WTC11 (cell line): ENCODE data around the gene ZMIZ2. TPM values are rescaled to one million over a fixed set of nuclear protein-coding genes. Genes with fewer than 3 reads are reported as not detected.

ENCODE experiments used
- ATAC-seq: fragments of 200-7000 bp; cut with Tn5 transposase; 2 replicates; pipeline ENCODE4 v1.10.0; 2021; ENCODE audit warnings: mild to moderate bottlenecking, moderate library complexity
- CTCF ChIA-PET: fragments of 300-600 bp; sonication (Branson Sonifier 250); formaldehyde crosslinking; loops from one replicate; lab custom pipeline; 2021; ENCODE audit warnings: antibody characterized with exemption; lab: Charles Lee
- POLR2A ChIA-PET: fragments of 350-600 bp; sonication (Branson Sonifier 250); formaldehyde crosslinking; loops from one replicate; lab custom pipeline; 2021; ENCODE audit warnings: antibody characterized with exemption; lab: Charles Lee
- DNase-seq: peaks from one replicate; pipeline ENCODE4 v3.0.0; 2021; ENCODE audit warnings: low spot score
- H3K27ac Mint-ChIP-seq: 2 replicates; pipeline ENCODE4 v1.8.0; 2021; ENCODE audit warnings: mixed read lengths
- H3K27me3 Mint-ChIP-seq: 2 replicates; pipeline ENCODE4 v1.8.0; 2021; ENCODE audit warnings: low read depth, mild to moderate bottlenecking, moderate library complexity, mixed read lengths
- H3K36me3 Mint-ChIP-seq: 2 replicates; pipeline ENCODE4 v1.8.0; 2021; ENCODE audit warnings: mixed read lengths
- H3K4me1 Mint-ChIP-seq: 2 replicates; pipeline ENCODE4 v1.8.0; 2022; ENCODE audit warnings: mixed read lengths
- H3K4me3 Mint-ChIP-seq: 2 replicates; pipeline ENCODE4 v1.8.0; 2021; ENCODE audit warnings: mild to moderate bottlenecking, moderate library complexity, mixed read lengths
- H3K9me3 Mint-ChIP-seq: 2 replicates; pipeline ENCODE4 v1.8.0; 2021; ENCODE audit warnings: mixed read lengths
- ARID4B ChIP-seq: sonication (generic); formaldehyde crosslinking; IDR thresholded peaks from 2 replicates; pipeline ENCODE4 v1.8.0; 2023; ENCODE audit warnings: missing genetic modification reagents, mild to moderate bottlenecking, borderline replicate concordance
- ATF2 ChIP-seq: sonication (generic); formaldehyde crosslinking; IDR thresholded peaks from 2 replicates; pipeline ENCODE4 v1.8.1; 2022; ENCODE audit warnings: low read depth, missing genetic modification reagents, borderline replicate concordance
- EMX1 ChIP-seq: fragments of 250-450 bp; sonication (Bioruptor Pico); IDR thresholded peaks from 2 replicates; pipeline ENCODE4 v1.8.0; 2021; ENCODE audit warnings: mild to moderate bottlenecking
- ERG ChIP-seq: fragments of 250-450 bp; sonication (Bioruptor Pico); IDR thresholded peaks from 2 replicates; pipeline ENCODE4 v1.8.0; 2021; ENCODE audit warnings: mild to moderate bottlenecking
- FOXP1 ChIP-seq: sonication (generic); formaldehyde crosslinking; IDR thresholded peaks from 2 replicates; pipeline ENCODE4 v1.8.0; 2022; ENCODE audit warnings: missing genetic modification reagents, mild to moderate bottlenecking, moderate library complexity, borderline replicate concordance
- JAZF1 ChIP-seq: fragments of 250-450 bp; sonication (Bioruptor Pico); IDR thresholded peaks from 2 replicates; pipeline ENCODE4 v1.9.0; 2021; ENCODE audit warnings: moderate library complexity, mild to moderate bottlenecking, inconsistent platforms
- NFATC4 ChIP-seq: fragments of 250-450 bp; sonication (Bioruptor Pico); IDR thresholded peaks from 2 replicates; pipeline ENCODE4 v1.9.0; 2021; ENCODE audit warnings: mild to moderate bottlenecking
- NR2C2 ChIP-seq: sonication (generic); formaldehyde crosslinking; IDR thresholded peaks from 2 replicates; pipeline ENCODE4 v1.8.0; 2022; ENCODE audit warnings: mild to moderate bottlenecking, missing genetic modification reagents
- OVOL2 ChIP-seq: fragments of 250-450 bp; sonication (Bioruptor Pico); IDR thresholded peaks from 2 replicates; pipeline ENCODE4 v1.9.0; 2021; ENCODE audit warnings: mild to moderate bottlenecking, borderline replicate concordance
- RELA ChIP-seq: sonication (generic); formaldehyde crosslinking; IDR thresholded peaks from 2 replicates; pipeline ENCODE4 v1.8.1; 2022; ENCODE audit warnings: missing genetic modification reagents, mild to moderate bottlenecking, borderline replicate concordance
- RORB ChIP-seq: fragments of 250-450 bp; sonication (Bioruptor Pico); IDR thresholded peaks from 2 replicates; pipeline ENCODE4 v1.9.0; 2021; ENCODE audit warnings: mild to moderate bottlenecking
- ZBTB21 ChIP-seq: sonication (generic); formaldehyde crosslinking; IDR thresholded peaks from 2 replicates; pipeline ENCODE4 v1.8.1; 2023; ENCODE audit warnings: mild to moderate bottlenecking, missing genetic modification reagents, borderline replicate concordance
- ZNF121 ChIP-seq: sonication (generic); formaldehyde crosslinking; IDR thresholded peaks from 2 replicates; pipeline ENCODE4 v1.8.0; 2023; ENCODE audit warnings: missing genetic modification reagents
- ZNF423 ChIP-seq: fragments of 250-450 bp; sonication (Bioruptor Pico); IDR thresholded peaks from 2 replicates; pipeline ENCODE4 v2.1.2; 2022; ENCODE audit warnings: mild to moderate bottlenecking, moderate library complexity
- ZNF512 ChIP-seq: sonication (generic); formaldehyde crosslinking; IDR thresholded peaks from 2 replicates; pipeline ENCODE4 v1.8.1; 2022; ENCODE audit warnings: missing genetic modification reagents, borderline replicate concordance
- total RNA-seq: library from RNA; stranded (reverse); gene quantifications from 3 replicates; pipeline ENCODE4 v1.2.3, GENCODE V29; 2021
- TF ChIP-seq, protein P1 (sequence below): fragments of 250-450 bp; sonication (Bioruptor Pico); IDR thresholded peaks from 2 replicates; pipeline ENCODE4 v1.9.0; 2021; ENCODE audit warnings: mild to moderate bottlenecking
- TF ChIP-seq, protein P2 (sequence below): fragments of 200-600 bp; IDR thresholded peaks from 2 replicates; pipeline ENCODE4 v1.8.0; 2022; ENCODE audit warnings: antibody characterized with exemption
- TF ChIP-seq, protein P3 (sequence below): fragments of 250-450 bp; sonication (Bioruptor Pico); conservative IDR thresholded peaks from 2 replicates; pipeline ENCODE4 v1.9.0; 2021; ENCODE audit warnings: mild to moderate bottlenecking

ZMIZ2 gene
- total RNA-seq, 1 experiment from 2014 or later = 102 TPM

DNA sequence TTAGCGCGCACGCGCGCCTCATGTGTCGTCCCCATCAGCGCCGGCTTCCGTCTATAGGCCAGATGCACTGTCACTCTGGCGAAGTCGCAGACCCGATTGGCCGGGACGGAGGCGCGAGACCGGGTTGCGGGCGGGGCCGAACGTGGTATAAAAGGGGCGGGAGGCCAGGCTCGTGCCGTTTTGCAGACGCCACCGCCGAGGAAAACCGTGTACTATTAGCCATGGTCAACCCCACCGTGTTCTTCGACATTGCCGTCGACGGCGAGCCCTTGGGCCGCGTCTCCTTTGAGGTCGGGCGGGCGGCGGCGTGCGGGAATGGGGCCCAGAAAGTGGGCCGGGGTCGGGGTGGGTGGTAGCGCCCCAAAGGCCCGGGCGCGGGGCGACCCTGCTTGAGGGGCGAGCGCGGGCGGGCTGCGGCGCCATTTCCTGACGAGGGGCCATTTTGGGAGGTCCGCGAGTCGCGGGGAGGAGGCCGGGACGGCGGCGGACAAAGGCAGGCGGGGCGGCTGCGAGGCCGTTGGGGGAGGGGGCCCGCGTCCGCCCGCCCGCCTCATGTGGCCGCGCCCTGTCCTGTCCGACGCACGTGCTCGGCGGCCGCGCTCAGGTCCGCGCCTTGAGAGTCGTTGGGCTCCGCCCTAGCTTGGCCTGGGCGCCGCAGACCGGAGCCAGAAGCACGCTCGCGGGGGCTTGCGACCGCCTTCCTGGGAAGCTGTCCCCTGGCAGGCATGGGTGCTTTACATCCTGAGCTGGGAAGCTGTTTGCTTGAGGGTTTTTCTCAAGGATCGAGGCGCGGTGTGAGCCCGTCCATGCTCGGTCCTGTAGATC, 48.1 kb downstream of the ZMIZ2 start, which contains the start of gene PPIA (continued):
- TF ChIP-seq ZNF512 (no peak), ZNF423 (no peak), ZBTB21 (CRISPR knock-in tag) (no peak), FOXP1 (CRISPR knock-in tag) (peak; percentile 75), ATF2 (CRISPR knock-in tag) (no peak), ARID4B (CRISPR knock-in tag) (peak; percentile 5; the same call in 1 of the 2 replicates), JAZF1 (no peak), OVOL2 (CRISPR knock-in tag) (no peak), ZNF121 (CRISPR knock-in tag) (no peak), NR2C2 (CRISPR knock-in tag) (no peak)
- TF ChIP-seq, protein P1, sequence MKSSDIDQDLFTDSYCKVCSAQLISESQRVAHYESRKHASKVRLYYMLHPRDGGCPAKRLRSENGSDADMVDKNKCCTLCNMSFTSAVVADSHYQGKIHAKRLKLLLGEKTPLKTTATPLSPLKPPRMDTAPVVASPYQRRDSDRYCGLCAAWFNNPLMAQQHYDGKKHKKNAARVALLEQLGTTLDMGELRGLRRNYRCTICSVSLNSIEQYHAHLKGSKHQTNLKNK (CRISPR knock-in tag) = peak; percentile 30; the same call in 1 of the 2 replicates
- TF ChIP-seq, all 79 proteins: peak for 36

GRCh38 chr7:44797329-44798258, 48.9 kb downstream of the ZMIZ2 start:
- peak overlapping the region; percentile 100 for H3K4me3 Mint-ChIP-seq
- peaks cover 18% of the 10 kb centered on the region for H3K4me1 Mint-ChIP-seq
- H3K36me3 Mint-ChIP-seq = peaks cover 53% of the 10 kb centered on the region
- ATAC-seq (peak; percentile 28), DNase-seq (peak; percentile 79)
- peak overlapping the region; percentile 99 for H3K27ac Mint-ChIP-seq
- ChIA-PET CTCF (interaction anchor here (1.9 kb wide), 1 partner anchor 50 kb away, joined by 7 read pairs; the partner anchor contains the start of gene H2AZ2), POLR2A (interaction anchor here (0.5 to 1.1 kb wide), 6 partner anchors 50 to 232 kb away, joined by 3 to 7 read pairs (median 3); partner anchors contain the start of genes CCM2, DDX56 and H2AZ2)
- no peaks in the 10 kb centered on the region for H3K27me3 Mint-ChIP-seq
- no peaks in the 10 kb centered on the region for H3K9me3 Mint-ChIP-seq
- TF ChIP-seq, protein P2, sequence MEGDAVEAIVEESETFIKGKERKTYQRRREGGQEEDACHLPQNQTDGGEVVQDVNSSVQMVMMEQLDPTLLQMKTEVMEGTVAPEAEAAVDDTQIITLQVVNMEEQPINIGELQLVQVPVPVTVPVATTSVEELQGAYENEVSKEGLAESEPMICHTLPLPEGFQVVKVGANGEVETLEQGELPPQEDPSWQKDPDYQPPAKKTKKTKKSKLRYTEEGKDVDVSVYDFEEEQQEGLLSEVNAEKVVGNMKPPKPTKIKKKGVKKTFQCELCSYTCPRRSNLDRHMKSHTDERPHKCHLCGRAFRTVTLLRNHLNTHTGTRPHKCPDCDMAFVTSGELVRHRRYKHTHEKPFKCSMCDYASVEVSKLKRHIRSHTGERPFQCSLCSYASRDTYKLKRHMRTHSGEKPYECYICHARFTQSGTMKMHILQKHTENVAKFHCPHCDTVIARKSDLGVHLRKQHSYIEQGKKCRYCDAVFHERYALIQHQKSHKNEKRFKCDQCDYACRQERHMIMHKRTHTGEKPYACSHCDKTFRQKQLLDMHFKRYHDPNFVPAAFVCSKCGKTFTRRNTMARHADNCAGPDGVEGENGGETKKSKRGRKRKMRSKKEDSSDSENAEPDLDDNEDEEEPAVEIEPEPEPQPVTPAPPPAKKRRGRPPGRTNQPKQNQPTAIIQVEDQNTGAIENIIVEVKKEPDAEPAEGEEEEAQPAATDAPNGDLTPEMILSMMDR = peak; percentile 40; the same call in 1 of the 2 replicates
- TF ChIP-seq ERG (CRISPR knock-in tag) (peak; percentile 23; the same call in 1 of the 2 replicates), RELA (no peak), NFATC4 (CRISPR knock-in tag) (0 out of 2 replicates have a peak, but pooled peaks have one; percentile 18), EMX1 (peak; percentile 26; the same call in 1 of the 2 replicates), RORB (CRISPR knock-in tag) (0 out of 2 replicates have a peak, but pooled peaks have one; percentile 1)
- TF ChIP-seq, protein P1 (CRISPR knock-in tag) = no peak
- TF ChIP-seq, protein P3, sequence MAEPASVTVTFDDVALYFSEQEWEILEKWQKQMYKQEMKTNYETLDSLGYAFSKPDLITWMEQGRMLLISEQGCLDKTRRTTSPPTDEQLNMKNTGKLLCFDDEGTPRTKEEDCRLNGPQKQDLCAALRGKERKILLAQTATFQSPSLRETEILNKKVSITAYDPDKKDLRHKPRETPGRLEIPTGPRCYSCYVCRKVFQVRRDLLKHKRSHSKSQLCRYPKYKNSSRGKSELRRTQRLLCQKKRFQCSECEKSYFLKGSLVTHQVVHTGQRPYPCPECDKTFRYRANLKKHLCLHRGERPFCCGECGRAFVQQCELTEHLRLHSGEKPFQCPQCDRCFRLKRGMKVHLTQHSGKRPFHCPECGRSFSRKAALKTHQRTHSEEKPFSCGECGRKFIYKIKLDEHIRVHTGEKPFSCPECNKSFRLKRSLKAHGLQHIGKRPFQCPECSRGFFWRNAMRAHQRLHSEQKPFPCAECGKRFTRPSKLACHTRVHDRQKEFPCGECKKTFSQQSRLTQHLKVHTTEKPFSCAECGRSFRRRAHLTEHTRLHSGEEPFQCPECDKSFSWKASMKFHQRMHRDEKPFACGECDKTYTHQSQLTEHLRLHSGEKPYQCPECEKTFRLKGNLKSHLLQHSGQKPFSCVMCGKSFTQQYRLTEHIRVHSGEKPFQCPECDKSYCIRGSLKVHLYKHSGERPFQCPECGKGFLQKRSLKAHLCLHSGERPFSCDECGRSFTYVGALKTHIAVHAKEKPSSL (CRISPR knock-in tag) = peak; percentile 55; the same call in 1 of the 2 replicates
